Astrocyte (in vitro differentiated cells and primary cell): Measurements from ENCODE around the gene DENND10. TPM values are rescaled to one million over a fixed set of nuclear protein-coding genes. Genes with fewer than 3 reads are reported as not detected.

ENCODE experiments used
- DNase-seq: peaks from one replicate; pipeline ENCODE4 v3.0.0-alpha.2; 2010; ENCODE audit warnings: low read depth
- FAIRE-seq: peaks from 2 replicates; lab custom pipeline; 2011; peaks lifted over from hg19 to GRCh38; lab: Jason Lieb, UNC
- H2AFZ ChIP-seq: 2 replicates; pipeline ENCODE4 v1.6.0; 2012; ENCODE audit warnings: low read depth, low read length, inconsistent platforms
- H3K27ac ChIP-seq: 2 replicates; pipeline ENCODE4 v1.5.1; 2011; ENCODE audit warnings: low read depth, low read length, inconsistent platforms
- H3K27me3 ChIP-seq: 2 replicates; pipeline ENCODE4 v1.6.0; 2011; ENCODE audit warnings: low read length, inconsistent platforms; ENCODE audit not compliant: insufficient read depth
- H3K36me3 ChIP-seq: 2 replicates; pipeline ENCODE4 v1.5.1; 2011; ENCODE audit warnings: low read length, inconsistent platforms; ENCODE audit not compliant: insufficient read depth
- H3K4me1 ChIP-seq: 2 replicates; pipeline ENCODE4 v1.5.1; 2011; ENCODE audit warnings: low read length, inconsistent platforms; ENCODE audit not compliant: insufficient read depth
- H3K4me2 ChIP-seq: 2 replicates; pipeline ENCODE4 v1.6.0; 2012; ENCODE audit warnings: low read length, inconsistent platforms
- H3K4me3 ChIP-seq: 2 replicates; pipeline ENCODE4 v1.5.1; 2011; ENCODE audit warnings: low read depth, mild to moderate bottlenecking, low read length, inconsistent platforms; ENCODE audit not compliant: insufficient read depth
- H3K79me2 ChIP-seq: 2 replicates; pipeline ENCODE4 v1.6.0; 2012; ENCODE audit warnings: mild to moderate bottlenecking, low read length, inconsistent platforms; ENCODE audit not compliant: insufficient read depth
- H3K9ac ChIP-seq: 2 replicates; pipeline ENCODE4 v1.6.0; 2012; ENCODE audit warnings: mild to moderate bottlenecking, low read length, inconsistent platforms
- H3K9me3 ChIP-seq: 2 replicates; pipeline ENCODE4 v1.5.1; 2012; ENCODE audit warnings: low read depth, mild to moderate bottlenecking, low read length, inconsistent platforms; ENCODE audit not compliant: insufficient read depth
- H4K20me1 ChIP-seq: 2 replicates; pipeline ENCODE4 v1.6.0; 2012; ENCODE audit warnings: low read length, inconsistent platforms; ENCODE audit not compliant: insufficient read depth
- H3K27ac Mint-ChIP-seq: one replicate; pipeline ENCODE4 v1.8.0; 2021; ENCODE audit warnings: mild to moderate bottlenecking, mixed read lengths; ENCODE audit not compliant: unreplicated experiment
- H3K27me3 Mint-ChIP-seq: one replicate; pipeline ENCODE4 v1.8.0; 2021; ENCODE audit warnings: low read depth, mixed read lengths; ENCODE audit not compliant: unreplicated experiment
- H3K36me3 Mint-ChIP-seq: one replicate; pipeline ENCODE4 v1.8.0; 2021; ENCODE audit warnings: low read depth, mixed read lengths; ENCODE audit not compliant: unreplicated experiment
- H3K4me1 Mint-ChIP-seq: one replicate; pipeline ENCODE4 v1.8.0; 2021; ENCODE audit warnings: low read depth, mixed read lengths; ENCODE audit not compliant: unreplicated experiment
- H3K4me3 Mint-ChIP-seq: one replicate; pipeline ENCODE4 v1.8.0; 2021; ENCODE audit warnings: mild to moderate bottlenecking, moderate library complexity, mixed read lengths; ENCODE audit not compliant: unreplicated experiment
- H3K9me3 Mint-ChIP-seq: one replicate; pipeline ENCODE4 v1.8.0; 2021; ENCODE audit warnings: mild to moderate bottlenecking, mixed read lengths; ENCODE audit not compliant: unreplicated experiment
- CTCF ChIP-seq: IDR thresholded peaks from 2 replicates; pipeline ENCODE4 v1.5.1; 2011; ENCODE audit warnings: low read depth, mild to moderate bottlenecking, inconsistent platforms, low read length, moderate library complexity; ENCODE audit not compliant: insufficient read depth
- EZH2 ChIP-seq: IDR thresholded peaks from 2 replicates; pipeline ENCODE4 v1.6.1; 2012; ENCODE audit warnings: mild to moderate bottlenecking, low read length, inconsistent platforms; ENCODE audit not compliant: insufficient read depth
- total RNA-seq: library from RNA; stranded (reverse); gene quantifications from 2 replicates; pipeline ENCODE4 v1.2.1, GENCODE V29; 2021

The DENND10 gene
- total RNA-seq, 1 donor from 2014 or later: 41.8 TPM

- TF ChIP-seq EZH2: no peak
- TF ChIP-seq CTCF: no peak
- no peak overlapping the region for H3K9ac ChIP-seq
- DNase-seq (peak; percentile 72), FAIRE-seq (no peak)
- no peak overlapping the region for H3K4me3 Mint-ChIP-seq
- H3K4me3 ChIP-seq: no peak overlapping the region
- H3K27me3 ChIP-seq: no peaks in the 10 kb centered on the region
- H2AFZ ChIP-seq: no peak overlapping the region
- H3K4me1 Mint-ChIP-seq: peaks cover 7% of the 10 kb centered on the region
- H3K27me3 Mint-ChIP-seq: no peaks in the 10 kb centered on the region
- no peak overlapping the region for H3K27ac Mint-ChIP-seq
- H3K36me3 ChIP-seq: peaks cover under 1% of the 10 kb centered on the region
- peak overlapping the region; percentile 50 for H3K4me2 ChIP-seq
- H3K79me2 ChIP-seq: peaks cover 4% of the 10 kb centered on the region
- H3K27ac ChIP-seq: no peak overlapping the region
- H3K4me1 ChIP-seq: peaks cover 3% of the 10 kb centered on the region
- no peaks in the 10 kb centered on the region for H3K9me3 Mint-ChIP-seq
- peaks cover 7% of the 10 kb centered on the region for H4K20me1 ChIP-seq
- H3K9me3 ChIP-seq: no peaks in the 10 kb centered on the region
- peaks cover 10% of the 10 kb centered on the region for H3K36me3 Mint-ChIP-seq
Observed at GRCh38 chr10:119161680-119162451, 58.0 kb downstream of the DENND10 start.

DNA sequence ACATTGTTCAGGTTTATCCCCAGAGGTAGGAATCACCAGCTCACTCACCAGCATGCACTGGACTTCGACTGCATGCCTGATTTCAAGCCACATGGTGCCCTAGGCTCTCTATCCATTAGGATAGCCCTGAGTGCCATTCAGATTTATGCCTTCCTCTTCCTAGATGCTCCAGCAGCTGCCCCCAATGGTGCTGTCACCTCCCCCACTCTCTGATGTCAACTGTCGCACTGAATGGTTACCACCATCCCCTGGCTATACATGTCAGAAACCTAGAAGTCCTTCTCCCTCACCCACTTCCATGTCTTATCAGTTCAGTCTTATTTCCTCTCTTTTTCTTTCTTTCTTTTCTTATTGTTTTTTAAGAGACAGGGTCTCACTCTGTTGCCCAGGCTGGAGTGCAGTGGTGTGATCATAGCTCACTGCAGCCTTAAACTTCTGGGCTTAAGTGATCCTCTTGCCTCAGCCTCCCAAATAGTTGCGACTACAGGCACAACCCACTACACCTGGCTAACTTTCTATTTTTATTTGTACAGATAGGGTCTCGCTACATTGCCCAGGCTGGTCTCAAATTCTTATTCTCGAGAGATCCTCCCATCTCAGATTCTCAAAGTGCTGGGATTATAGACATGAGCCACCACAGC is 58.7 kb downstream of the DENND10 start:
- no peak overlapping the region for H3K4me3 ChIP-seq
- no peak overlapping the region for H3K27ac ChIP-seq
- Mint-ChIP-seq H3K9me3 (no peaks in the 10 kb centered on the region), H3K4me3 (no peak overlapping the region), H3K27me3 (no peaks in the 10 kb centered on the region), H3K4me1 (peaks cover 7% of the 10 kb centered on the region), H3K27ac (no peak overlapping the region), H3K36me3 (peaks cover 10% of the 10 kb centered on the region)
- H3K79me2 ChIP-seq: peaks cover 4% of the 10 kb centered on the region
- H3K9me3 ChIP-seq: no peaks in the 10 kb centered on the region
- peaks cover 3% of the 10 kb centered on the region for H3K4me1 ChIP-seq
- no peak overlapping the region for H2AFZ ChIP-seq
- H3K36me3 ChIP-seq: peaks cover 3% of the 10 kb centered on the region
- H3K27me3 ChIP-seq: no peaks in the 10 kb centered on the region
- peak overlapping the region; percentile 50 for H3K4me2 ChIP-seq
- DNase-seq (no peak), FAIRE-seq (no peak)
- peaks cover 7% of the 10 kb centered on the region for H4K20me1 ChIP-seq
- no peak for TF ChIP-seq CTCF
- no peak for TF ChIP-seq EZH2
- H3K9ac ChIP-seq: no peak overlapping the region
